Measurements from ENCODE around the gene SLC25A22. TPM values are rescaled to one million over a fixed set of nuclear protein-coding genes. Genes with fewer than 3 reads are reported as not detected.

SLC25A22 gene
- total and polyA plus RNA-seq, 10 of the 15 experiments (the other 5 are each of a cell fraction or from before 2014, with no cell fraction given): 0.27 to 27.0 (median 8.2) TPM

DNA sequence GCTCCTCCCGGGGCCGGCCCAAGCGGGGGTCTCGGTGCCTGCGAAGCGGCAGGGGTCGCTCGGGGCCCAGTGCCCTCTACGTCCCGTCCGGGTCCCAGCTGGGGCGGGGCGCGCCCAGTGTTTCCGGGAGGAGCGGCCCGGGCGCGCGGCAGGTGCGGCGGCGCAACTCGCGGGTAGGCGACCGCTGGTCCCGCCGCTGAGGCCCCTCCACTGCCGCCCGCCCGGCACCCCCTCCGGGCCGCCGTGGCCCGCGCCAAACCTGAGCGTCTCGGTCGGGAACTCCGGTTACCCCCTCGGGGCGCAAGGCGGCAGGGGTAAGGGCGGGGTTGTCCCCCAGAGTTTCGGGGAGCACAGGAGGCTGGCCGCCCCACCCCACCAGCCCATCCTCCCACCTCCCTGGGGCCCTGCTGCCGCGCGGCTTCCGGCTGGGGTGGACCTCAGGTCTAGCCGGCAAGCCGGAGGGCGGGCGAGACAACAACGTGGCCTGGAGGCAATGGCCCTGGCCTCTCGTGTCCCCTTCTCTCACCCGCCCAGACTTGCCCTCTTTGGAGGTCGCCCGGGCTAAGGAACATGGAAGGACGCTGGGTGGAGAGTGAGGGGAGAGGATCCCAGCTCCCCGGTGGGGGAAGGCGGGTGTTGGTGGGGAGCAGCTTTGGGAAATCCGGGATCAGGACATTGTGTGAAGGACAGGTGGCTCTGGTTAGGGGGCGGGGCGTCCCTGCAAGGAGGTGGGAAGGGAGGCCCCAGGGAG is 29.2 kb upstream of the SLC25A22 start (continued):
- TF ChIP-seq NR2C2 (IDR thresholded peaks at IDR 0.05; ENCODE audit: borderline replicate concordance, control insufficient read depth, insufficient read length, low read depth) (no peak), BACH1 (IDR thresholded peaks at IDR 0.05; ENCODE audit: borderline replicate concordance) (no peak), EGR1 (IDR thresholded peaks at IDR 0.05; ENCODE audit: borderline replicate concordance in 1 of 2, low read depth in 2 of 2, low read length in 2 of 2) (no peak), CBFB (IDR thresholded peaks at IDR 0.05; ENCODE audit: low read depth) (no peak), YY1 (IDR thresholded peaks at IDR 0.05; ENCODE audit: low read depth, low read length) (no peak), SMARCA5 (IDR thresholded peaks at IDR 0.05) (no peak), MYB (IDR thresholded peaks at IDR 0.05; ENCODE audit: borderline replicate concordance, low read depth, low read length) (no peak), JUND (IDR thresholded peaks at IDR 0.05; ENCODE audit: low read depth, low read length) (no peak), NR2F1 (conservative IDR thresholded peaks at IDR 0.05) (peak; percentile 42; the same call in 1 of the 2 replicates), WRNIP1 (IDR thresholded peaks at IDR 0.05; ENCODE audit: borderline replicate concordance, low read depth, low read length) (no peak), ZNF217 (IDR thresholded peaks at IDR 0.05) (no peak), TCF12 (IDR thresholded peaks at IDR 0.05; ENCODE audit: low read depth, low read length) (no peak), SRF (IDR thresholded peaks at IDR 0.05; ENCODE audit: low read depth in 2 of 2, low read length in 2 of 2) (no peak), NR2C1 (IDR thresholded peaks at IDR 0.05) (no peak), HCFC1 (IDR thresholded peaks at IDR 0.05; ENCODE audit: low read length) (no peak)
- TF ChIP-seq, protein P1, sequence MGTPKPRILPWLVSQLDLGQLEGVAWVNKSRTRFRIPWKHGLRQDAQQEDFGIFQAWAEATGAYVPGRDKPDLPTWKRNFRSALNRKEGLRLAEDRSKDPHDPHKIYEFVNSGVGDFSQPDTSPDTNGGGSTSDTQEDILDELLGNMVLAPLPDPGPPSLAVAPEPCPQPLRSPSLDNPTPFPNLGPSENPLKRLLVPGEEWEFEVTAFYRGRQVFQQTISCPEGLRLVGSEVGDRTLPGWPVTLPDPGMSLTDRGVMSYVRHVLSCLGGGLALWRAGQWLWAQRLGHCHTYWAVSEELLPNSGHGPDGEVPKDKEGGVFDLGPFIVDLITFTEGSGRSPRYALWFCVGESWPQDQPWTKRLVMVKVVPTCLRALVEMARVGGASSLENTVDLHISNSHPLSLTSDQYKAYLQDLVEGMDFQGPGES (IDR thresholded peaks at IDR 0.05): no peak
- TF ChIP-seq, protein P2, sequence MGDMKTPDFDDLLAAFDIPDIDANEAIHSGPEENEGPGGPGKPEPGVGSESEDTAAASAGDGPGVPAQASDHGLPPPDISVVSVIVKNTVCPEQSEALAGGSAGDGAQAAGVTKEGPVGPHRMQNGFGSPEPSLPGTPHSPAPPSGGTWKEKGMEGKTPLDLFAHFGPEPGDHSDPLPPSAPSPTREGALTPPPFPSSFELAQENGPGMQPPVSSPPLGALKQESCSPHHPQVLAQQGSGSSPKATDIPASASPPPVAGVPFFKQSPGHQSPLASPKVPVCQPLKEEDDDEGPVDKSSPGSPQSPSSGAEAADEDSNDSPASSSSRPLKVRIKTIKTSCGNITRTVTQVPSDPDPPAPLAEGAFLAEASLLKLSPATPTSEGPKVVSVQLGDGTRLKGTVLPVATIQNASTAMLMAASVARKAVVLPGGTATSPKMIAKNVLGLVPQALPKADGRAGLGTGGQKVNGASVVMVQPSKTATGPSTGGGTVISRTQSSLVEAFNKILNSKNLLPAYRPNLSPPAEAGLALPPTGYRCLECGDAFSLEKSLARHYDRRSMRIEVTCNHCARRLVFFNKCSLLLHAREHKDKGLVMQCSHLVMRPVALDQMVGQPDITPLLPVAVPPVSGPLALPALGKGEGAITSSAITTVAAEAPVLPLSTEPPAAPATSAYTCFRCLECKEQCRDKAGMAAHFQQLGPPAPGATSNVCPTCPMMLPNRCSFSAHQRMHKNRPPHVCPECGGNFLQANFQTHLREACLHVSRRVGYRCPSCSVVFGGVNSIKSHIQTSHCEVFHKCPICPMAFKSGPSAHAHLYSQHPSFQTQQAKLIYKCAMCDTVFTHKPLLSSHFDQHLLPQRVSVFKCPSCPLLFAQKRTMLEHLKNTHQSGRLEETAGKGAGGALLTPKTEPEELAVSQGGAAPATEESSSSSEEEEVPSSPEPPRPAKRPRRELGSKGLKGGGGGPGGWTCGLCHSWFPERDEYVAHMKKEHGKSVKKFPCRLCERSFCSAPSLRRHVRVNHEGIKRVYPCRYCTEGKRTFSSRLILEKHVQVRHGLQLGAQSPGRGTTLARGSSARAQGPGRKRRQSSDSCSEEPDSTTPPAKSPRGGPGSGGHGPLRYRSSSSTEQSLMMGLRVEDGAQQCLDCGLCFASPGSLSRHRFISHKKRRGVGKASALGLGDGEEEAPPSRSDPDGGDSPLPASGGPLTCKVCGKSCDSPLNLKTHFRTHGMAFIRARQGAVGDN (IDR thresholded peaks at IDR 0.05): peak; percentile 55; the same call in 1 of the 2 replicates
- TF ChIP-seq, protein P3, sequence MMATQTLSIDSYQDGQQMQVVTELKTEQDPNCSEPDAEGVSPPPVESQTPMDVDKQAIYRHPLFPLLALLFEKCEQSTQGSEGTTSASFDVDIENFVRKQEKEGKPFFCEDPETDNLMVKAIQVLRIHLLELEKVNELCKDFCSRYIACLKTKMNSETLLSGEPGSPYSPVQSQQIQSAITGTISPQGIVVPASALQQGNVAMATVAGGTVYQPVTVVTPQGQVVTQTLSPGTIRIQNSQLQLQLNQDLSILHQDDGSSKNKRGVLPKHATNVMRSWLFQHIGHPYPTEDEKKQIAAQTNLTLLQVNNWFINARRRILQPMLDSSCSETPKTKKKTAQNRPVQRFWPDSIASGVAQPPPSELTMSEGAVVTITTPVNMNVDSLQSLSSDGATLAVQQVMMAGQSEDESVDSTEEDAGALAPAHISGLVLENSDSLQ (IDR thresholded peaks at IDR 0.05): no peak; the same call in 1 of the 2 replicates
- TF ChIP-seq, protein P4, sequence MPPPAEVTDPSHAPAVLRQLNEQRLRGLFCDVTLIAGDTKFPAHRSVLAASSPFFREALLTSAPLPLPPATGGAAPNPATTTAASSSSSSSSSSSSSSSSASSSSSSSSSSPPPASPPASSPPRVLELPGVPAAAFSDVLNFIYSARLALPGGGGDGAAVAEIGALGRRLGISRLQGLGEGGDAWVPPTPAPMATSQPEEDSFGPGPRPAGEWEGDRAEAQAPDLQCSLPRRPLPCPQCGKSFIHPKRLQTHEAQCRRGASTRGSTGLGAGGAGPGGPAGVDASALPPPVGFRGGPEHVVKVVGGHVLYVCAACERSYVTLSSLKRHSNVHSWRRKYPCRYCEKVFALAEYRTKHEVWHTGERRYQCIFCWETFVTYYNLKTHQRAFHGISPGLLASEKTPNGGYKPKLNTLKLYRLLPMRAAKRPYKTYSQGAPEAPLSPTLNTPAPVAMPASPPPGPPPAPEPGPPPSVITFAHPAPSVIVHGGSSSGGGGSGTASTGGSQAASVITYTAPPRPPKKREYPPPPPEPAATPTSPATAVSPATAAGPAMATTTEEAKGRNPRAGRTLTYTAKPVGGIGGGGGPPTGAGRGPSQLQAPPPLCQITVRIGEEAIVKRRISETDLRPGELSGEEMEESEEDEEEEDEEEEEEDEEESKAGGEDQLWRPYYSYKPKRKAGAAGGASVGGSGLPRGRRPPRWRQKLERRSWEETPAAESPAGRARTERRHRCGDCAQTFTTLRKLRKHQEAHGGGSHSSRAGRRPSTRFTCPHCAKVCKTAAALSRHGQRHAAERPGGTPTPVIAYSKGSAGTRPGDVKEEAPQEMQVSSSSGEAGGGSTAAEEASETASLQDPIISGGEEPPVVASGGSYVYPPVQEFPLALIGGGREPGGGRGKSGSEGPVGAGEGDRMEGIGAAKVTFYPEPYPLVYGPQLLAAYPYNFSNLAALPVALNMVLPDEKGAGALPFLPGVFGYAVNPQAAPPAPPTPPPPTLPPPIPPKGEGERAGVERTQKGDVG (CRISPR knock-in tag; IDR thresholded peaks at IDR 0.05): no peak
